ENCODE measurements around the gene BCL11A.
"Not testable (repeated sequence)": the region's sequence is repeated elsewhere in the genome, so short reads cannot be mapped to it uniquely, and the experiment has no call there.

BCL11A gene

GRCh38 chr2:60417210-60417609, 136.2 kb downstream of the BCL11A start:
- DNase-seq: not testable (repeated sequence)

GRCh38 chr2:60416221-60417008, 137.0 kb downstream of the BCL11A start:
- no peak for DNase-seq

GRCh38 chr2:60415814-60416213, 137.6 kb downstream of the BCL11A start:
- DNase-seq: no peak

GRCh38 chr2:60414495-60415138, 138.8 kb downstream of the BCL11A start:
- no peak for DNase-seq

- peak; percentile 31 for DNase-seq
Observed at GRCh38 chr2:60413814-60414168, 139.7 kb downstream of the BCL11A start.

- DNase-seq: no peak
Observed at GRCh38 chr2:60413069-60413813, 140.2 kb downstream of the BCL11A start.

DNA sequence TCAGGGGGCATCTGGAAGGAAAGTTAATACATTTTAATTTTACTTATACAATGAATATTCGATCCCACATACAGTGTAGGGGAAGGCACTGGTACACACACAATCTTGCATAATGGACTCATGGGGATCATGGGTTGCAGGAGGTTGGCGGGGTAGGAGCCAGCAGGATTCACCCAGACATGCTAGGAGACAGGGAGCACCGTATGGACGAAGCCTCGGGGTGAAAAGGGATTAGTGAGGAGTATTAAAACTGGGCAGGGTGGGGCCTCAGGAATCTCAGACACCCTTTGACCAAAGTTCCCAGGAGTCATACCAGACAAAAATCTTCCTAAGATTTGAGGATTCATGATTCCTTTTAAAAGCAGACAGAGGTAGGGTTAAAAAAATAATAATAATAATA, 140.8 kb downstream of the BCL11A start:
- DNase-seq: no peak

- no peak for DNase-seq
Observed at GRCh38 chr2:60412027-60412426, 141.4 kb downstream of the BCL11A start.

GRCh38 chr2:60411295-60411694, 142.2 kb downstream of the BCL11A start:
- peak; percentile 24 for DNase-seq

GRCh38 chr2:60410456-60411146, 142.9 kb downstream of the BCL11A start:
- DNase-seq: no peak

GRCh38 chr2:60409531-60409871, 144.0 kb downstream of the BCL11A start:
- no peak for DNase-seq

- DNase-seq: no peak
Observed at GRCh38 chr2:60408811-60409530, 144.5 kb downstream of the BCL11A start.

DNA sequence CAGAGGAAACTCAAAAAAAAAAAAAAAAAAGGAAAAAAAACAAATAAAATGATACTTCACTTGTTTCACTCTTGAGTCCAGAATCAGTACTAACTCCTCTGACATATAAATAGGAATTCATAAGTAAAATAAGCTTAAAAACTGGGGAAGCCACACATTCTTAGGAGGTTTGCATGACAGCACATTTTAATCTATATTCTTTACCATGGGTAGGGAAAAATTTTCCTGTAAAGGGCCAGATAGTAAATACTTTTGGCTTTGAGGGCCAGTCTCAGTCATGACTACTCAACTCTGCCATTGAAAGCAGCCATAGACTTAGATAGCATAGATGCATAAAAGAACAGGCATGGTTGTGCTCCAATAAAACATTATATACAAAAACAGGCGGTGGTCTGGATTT, 145.2 kb downstream of the BCL11A start:
- no peak for DNase-seq

- DNase-seq: no peak
Observed at GRCh38 chr2:60407398-60407797, 146.1 kb downstream of the BCL11A start.

DNA sequence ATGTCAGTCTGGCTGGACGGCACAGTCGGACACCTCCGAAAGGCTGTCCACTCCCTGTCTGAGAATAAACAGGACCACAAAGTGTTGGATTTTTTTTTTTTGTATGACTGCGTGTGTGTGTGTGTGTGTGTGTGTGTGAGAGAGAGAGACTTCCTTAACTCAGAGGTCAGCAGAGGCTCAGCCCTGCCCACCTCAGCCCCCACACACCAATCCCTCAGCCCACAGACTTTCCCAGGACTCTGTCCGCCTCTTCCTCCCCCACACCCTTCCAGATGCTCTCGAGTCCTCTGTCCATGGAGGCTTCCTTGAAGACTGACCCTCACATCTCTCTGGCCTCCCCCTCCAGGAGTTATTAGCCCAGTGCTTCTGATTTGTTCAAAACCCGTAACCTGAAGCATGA, 147.3 kb downstream of the BCL11A start:
- DNase-seq: no peak

GRCh38 chr2:60405271-60405919, 148.1 kb downstream of the BCL11A start:
- DNase-seq: no peak
